H1 (cell line): ENCODE results near the gene PEX5L. TPM values are rescaled to one million over a fixed set of nuclear protein-coding genes. Genes with fewer than 3 reads are reported as not detected.

Experiments
- CTCF ChIA-PET: fragments of 300-600 bp; sonication (Branson Sonifier 250); formaldehyde crosslinking; loops from one replicate; lab custom pipeline; 2021; ENCODE audit not compliant: partially characterized antibody; lab: Charles Lee
- POLR2A ChIA-PET: fragments of 300-600 bp; sonication (Branson Sonifier 250); formaldehyde crosslinking; loops from one replicate; lab custom pipeline; 2021; ENCODE audit warnings: inconsistent platforms; ENCODE audit not compliant: partially characterized antibody; lab: Charles Lee
- DNase-seq, 2 experiments: peaks; one replicate each; pipeline versions ENCODE4 v3.0.0 to v3.0.0-alpha.2; 2010 to 2022; ENCODE audit warnings: low spot score in 2 of 2, low read depth in 1 of 2, mixed read lengths in 1 of 2
- FAIRE-seq: peaks from 2 replicates; lab custom pipeline; 2011; peaks lifted over from hg19 to GRCh38; lab: Jason Lieb, UNC
- H2AFZ ChIP-seq: 2 replicates; pipeline ENCODE4 v1.8.1; 2012; ENCODE audit warnings: low read length, inconsistent platforms
- H2AK5ac ChIP-seq: 2 replicates; pipeline ENCODE4 v1.6.1; 2013; ENCODE audit warnings: low read depth, low read length
- H2BK120ac ChIP-seq: replicated peaks from 2 replicates; pipeline ENCODE3; 2013; ENCODE audit warnings: low read depth, low read length, inconsistent platforms
- H2BK12ac ChIP-seq: 2 replicates; pipeline ENCODE4 v1.6.1; 2013; ENCODE audit warnings: low read depth, low read length
- H2BK15ac ChIP-seq: 2 replicates; pipeline ENCODE4 v1.6.1; 2013; ENCODE audit warnings: low read length
- H2BK20ac ChIP-seq: 2 replicates; pipeline ENCODE4 v1.6.1; 2013; ENCODE audit warnings: low read length
- H2BK5ac ChIP-seq: 2 replicates; pipeline ENCODE4 v1.6.1; 2013; ENCODE audit warnings: low read depth, low read length
- H3K14ac ChIP-seq: 2 replicates; pipeline ENCODE4 v1.6.1; 2013; ENCODE audit warnings: inconsistent platforms; ENCODE audit not compliant: insufficient read length
- H3K18ac ChIP-seq: 2 replicates; pipeline ENCODE4 v1.6.1; 2013; ENCODE audit warnings: low read length; ENCODE audit errors: extremely low read depth
- H3K23ac ChIP-seq: 2 replicates; pipeline ENCODE4 v1.6.1; 2013; ENCODE audit warnings: inconsistent platforms; ENCODE audit not compliant: insufficient read length
- H3K23me2 ChIP-seq: 2 replicates; pipeline ENCODE4 v1.6.1; 2013; ENCODE audit warnings: low read depth, low read length
- H3K27ac ChIP-seq: 2 replicates; pipeline ENCODE4 v1.6.1; 2011; ENCODE audit warnings: low read depth, low read length, inconsistent platforms
- H3K27me3 ChIP-seq, 4 experiments: replicated peaks in 1 of 4; 1 replicate in 1 of 4; 2 replicates in 3 of 4; pipeline versions ENCODE4 v1.6.1 to v1.8.1; 2011 to 2013; ENCODE audit warnings: low read length in 3 of 4, mild to moderate bottlenecking in 3 of 4, inconsistent platforms in 2 of 4, mixed read lengths in 2 of 4, moderate library complexity in 1 of 4; ENCODE audit not compliant: control insufficient read depth in 3 of 4, insufficient read depth in 3 of 4; ENCODE audit errors: extremely low read depth in 1 of 4
- H3K36me3 ChIP-seq, 4 experiments: 2 replicates each; pipeline versions ENCODE4 v1.6.1 to v1.8.1; 2011 to 2013; ENCODE audit warnings: mild to moderate bottlenecking in 4 of 4, low read length in 3 of 4, moderate library complexity in 2 of 4, control low read depth in 1 of 4, inconsistent platforms in 1 of 4; ENCODE audit not compliant: insufficient read depth in 4 of 4, control insufficient read depth in 2 of 4
- H3K4ac ChIP-seq: replicated peaks from 2 replicates; pipeline ENCODE3; 2013; ENCODE audit warnings: low read length, low read depth, mixed read lengths, inconsistent platforms; ENCODE audit not compliant: insufficient read length
- H3K4me1 ChIP-seq, 4 experiments: replicated peaks in 1 of 4; 1 replicate in 1 of 4; 2 replicates in 3 of 4; pipeline versions ENCODE4 v1.6.1 to v1.8.1; 2011 to 2013; ENCODE audit warnings: low read length in 3 of 4, inconsistent platforms in 2 of 4, mixed read lengths in 1 of 4; ENCODE audit not compliant: insufficient read depth in 4 of 4, control insufficient read depth in 3 of 4
- H3K4me2 ChIP-seq, 2 experiments: 2 replicates each; pipeline versions ENCODE4 v1.6.1 to v1.8.1; 2011 to 2013; ENCODE audit warnings: low read depth in 2 of 2, low read length in 2 of 2, control low read depth in 1 of 2, inconsistent platforms in 1 of 2, mild to moderate bottlenecking in 1 of 2; ENCODE audit not compliant: insufficient read depth in 1 of 2
- H3K4me3 ChIP-seq, 4 experiments: fragments of 200-600, 300-600 bp in 1 of 4; sonication (generic), shearing (Covaris generic), sonication (Bioruptor Twin) in 1 of 4; 2 replicates each; pipeline versions ENCODE4 v1.5.1 to v1.8.1; 2011 to 2016; ENCODE audit warnings: low read length in 4 of 4, low read depth in 3 of 4, control low read depth in 2 of 4, inconsistent platforms in 2 of 4, mild to moderate bottlenecking in 2 of 4, mixed read lengths in 1 of 4, moderate library complexity in 1 of 4; ENCODE audit not compliant: insufficient read depth in 2 of 4; ENCODE audit errors: extremely low read depth in 1 of 4
- H3K56ac ChIP-seq: replicated peaks from 2 replicates; pipeline ENCODE3; 2013; ENCODE audit warnings: low read depth, mild to moderate bottlenecking, mixed read lengths, low read length, inconsistent platforms; ENCODE audit not compliant: insufficient read length
- H3K79me1 ChIP-seq: 2 replicates; pipeline ENCODE4 v1.6.1; 2013; ENCODE audit warnings: low read depth, low read length, control low read depth
- H3K79me2 ChIP-seq, 2 experiments: 2 replicates each; pipeline versions ENCODE4 v1.6.1 to v1.8.1; 2012 to 2013; ENCODE audit warnings: low read length in 2 of 2, mild to moderate bottlenecking in 2 of 2, inconsistent platforms in 1 of 2; ENCODE audit not compliant: insufficient read depth in 2 of 2, control insufficient read depth in 1 of 2
- H3K9ac ChIP-seq, 4 experiments: replicated peaks in 1 of 4; 1 replicate in 1 of 4; 2 replicates in 3 of 4; pipeline versions ENCODE4 v1.6.1 to v1.8.1; 2011 to 2013; ENCODE audit warnings: low read depth in 3 of 4, low read length in 3 of 4, control low read depth in 2 of 4, mild to moderate bottlenecking in 2 of 4, moderate library complexity in 2 of 4, inconsistent platforms in 1 of 4; ENCODE audit errors: extremely low read depth in 1 of 4
- H3K9me3 ChIP-seq, 2 experiments: 2 replicates each; pipeline versions ENCODE4 v1.6.1 to v1.8.1; 2012 to 2013; ENCODE audit warnings: mild to moderate bottlenecking in 2 of 2, moderate library complexity in 2 of 2, control low read depth in 1 of 2, inconsistent platforms in 1 of 2, low read depth in 1 of 2, low read length in 1 of 2, mixed read lengths in 1 of 2; ENCODE audit not compliant: insufficient read depth in 2 of 2
- H4K20me1 ChIP-seq, 2 experiments: replicated peaks in 1 of 2; 2 replicates each; pipeline versions ENCODE3 to v1.8.1; 2011 to 2013; ENCODE audit warnings: inconsistent platforms in 2 of 2, low read length in 2 of 2, mild to moderate bottlenecking in 1 of 2; ENCODE audit not compliant: insufficient read depth in 2 of 2, control insufficient read depth in 1 of 2
- H4K5ac ChIP-seq: 2 replicates; pipeline ENCODE4 v1.6.1; 2013; ENCODE audit warnings: low read length, low read depth, mixed read lengths, inconsistent platforms; ENCODE audit not compliant: insufficient read length
- H4K8ac ChIP-seq: 2 replicates; pipeline ENCODE4 v1.8.0; 2013; ENCODE audit warnings: mild to moderate bottlenecking, moderate library complexity, low read length, inconsistent platforms; ENCODE audit not compliant: insufficient read depth; ENCODE audit errors: extremely low read depth
- H4K91ac ChIP-seq: replicated peaks from 2 replicates; pipeline ENCODE3; 2013; ENCODE audit warnings: low read length, mixed read lengths, inconsistent platforms; ENCODE audit not compliant: insufficient read length
- ATF2 ChIP-seq: IDR thresholded peaks from 2 replicates; pipeline ENCODE4 v1.6.1; 2012; ENCODE audit warnings: low read length, inconsistent platforms
- EGR1 ChIP-seq: IDR thresholded peaks from 2 replicates; pipeline ENCODE4 v1.6.1; 2011; ENCODE audit warnings: low read depth, low read length, borderline replicate concordance
- JUN ChIP-seq: IDR thresholded peaks from 2 replicates; pipeline ENCODE4 v1.6.1; 2011; ENCODE audit warnings: low read depth, mild to moderate bottlenecking, improper control_type of control experiment, low read length
- SUZ12 ChIP-seq: fragments of 200-600 bp; sonication (generic); IDR thresholded peaks from 2 replicates; pipeline ENCODE4 v1.6.1; 2012; ENCODE audit warnings: mild to moderate bottlenecking, inconsistent platforms, low read length, moderate library complexity, mixed read lengths
- WGBS, 2 experiments: shearing (Covaris generic) in 1 of 2; methylation state at CpG; one replicate each; pipeline versions ENCODE4 v1.1.6 to v1.1.7; 2013 to 2015; ENCODE audit warnings: low lambda C conversion rate in 2 of 2, mixed read lengths in 2 of 2, inconsistent platforms in 1 of 2, low coverage in 1 of 2, missing lambda C conversion rate in 1 of 2; ENCODE audit not compliant: insufficient replicate concordance in 2 of 2, insufficient coverage in 1 of 2, insufficient read length in 1 of 2; ENCODE audit errors: extremely low coverage in 1 of 2, missing lambda C conversion rate in 1 of 2; 5-methylcytosine and 5-hydroxymethylcytosine counted together
- polyA plus RNA-seq, 7 experiments: library from polyadenylated mRNA; depleted of rRNA in 3 of 7; stranded (reverse) in 5 of 7; unstranded in 2 of 7; fragments of >200 nt in 5 of 7; fragments of 200-250 nt in 2 of 7; gene quantifications; 1 replicate in 5 of 7; 2 replicates in 1 of 7; 4 replicates in 1 of 7; pipeline versions ENCODE4 v1.2.1 to v1.2.3, GENCODE V29; 2011 to 2013; ENCODE audit warnings: missing spikeins in 2 of 7, mixed read lengths in 2 of 7
- total RNA-seq: library from RNA; stranded (reverse); fragmentation: NEBNext Ultra II Directional; extraction: Animal tissue kit (Norgen Biotek cat#: 25700); gene quantifications from 2 replicates; pipeline ENCODE4 v1.2.1, GENCODE V29; 2021

The PEX5L gene
- total and polyA plus RNA-seq, 2 of the 8 experiments (the other 6 are each of a cell fraction or from before 2014, with no cell fraction given), result 0.80 to 4.2 TPM

- H3K36me3 ChIP-seq, result no peaks in the 10 kb centered on the region
- ChIA-PET POLR2A (no interaction called here), CTCF (interaction anchor here (1.3 to 2.1 kb wide), 6 partner anchors 10 to 77 kb away, joined by 3 to 7 read pairs (median 4); no protein-coding TSS in a partner anchor)
- TF ChIP-seq EGR1, result no peak
- no peak for TF ChIP-seq JUN
- TF ChIP-seq ATF2, result no peak
- no peak for TF ChIP-seq SUZ12
- no peak overlapping the region for H3K4me3 ChIP-seq
- H3K18ac ChIP-seq, result no peak overlapping the region
- no peak overlapping the region for H4K5ac ChIP-seq
- H4K8ac ChIP-seq, result no peak overlapping the region
- no peak for FAIRE-seq
- no peak overlapping the region for H3K4ac ChIP-seq
- no peak overlapping the region for H2BK5ac ChIP-seq
- H3K9me3 ChIP-seq, result no peaks in the 10 kb centered on the region
- H3K14ac ChIP-seq, result no peak overlapping the region
- no peak overlapping the region for H2AFZ ChIP-seq
- no peak for DNase-seq
- H3K4me2 ChIP-seq, result no peak overlapping the region
- no peak overlapping the region for H2BK20ac ChIP-seq
- no peaks in the 10 kb centered on the region for H3K4me1 ChIP-seq
- H3K23me2 ChIP-seq, result no peaks in the 10 kb centered on the region
- no peaks in the 10 kb centered on the region for H3K79me2 ChIP-seq
- H2BK15ac ChIP-seq, result no peak overlapping the region
- H2AK5ac ChIP-seq, result no peak overlapping the region
- no peak overlapping the region for H2BK12ac ChIP-seq
- H3K79me1 ChIP-seq, result no peaks in the 10 kb centered on the region
- WGBS, 2 experiments, result 90% methylated on average over 2 of the region's 2 CpGs; no CpG with 5 or more reads in 1 of the 2 experiments
- no peak overlapping the region for H2BK120ac ChIP-seq
- no peak overlapping the region for H4K91ac ChIP-seq
- H3K23ac ChIP-seq, result no peak overlapping the region
- no peaks in the 10 kb centered on the region for H4K20me1 ChIP-seq
- no peak overlapping the region for H3K27ac ChIP-seq
- H3K56ac ChIP-seq, result no peak overlapping the region
- no peak overlapping the region for H3K9ac ChIP-seq
- H3K27me3 ChIP-seq, result no peaks in the 10 kb centered on the region
Measured at GRCh38 chr3:179848711-179849110, 188.0 kb downstream of the PEX5L start.
